ENCODE results near the gene INHBC.

DNA sequence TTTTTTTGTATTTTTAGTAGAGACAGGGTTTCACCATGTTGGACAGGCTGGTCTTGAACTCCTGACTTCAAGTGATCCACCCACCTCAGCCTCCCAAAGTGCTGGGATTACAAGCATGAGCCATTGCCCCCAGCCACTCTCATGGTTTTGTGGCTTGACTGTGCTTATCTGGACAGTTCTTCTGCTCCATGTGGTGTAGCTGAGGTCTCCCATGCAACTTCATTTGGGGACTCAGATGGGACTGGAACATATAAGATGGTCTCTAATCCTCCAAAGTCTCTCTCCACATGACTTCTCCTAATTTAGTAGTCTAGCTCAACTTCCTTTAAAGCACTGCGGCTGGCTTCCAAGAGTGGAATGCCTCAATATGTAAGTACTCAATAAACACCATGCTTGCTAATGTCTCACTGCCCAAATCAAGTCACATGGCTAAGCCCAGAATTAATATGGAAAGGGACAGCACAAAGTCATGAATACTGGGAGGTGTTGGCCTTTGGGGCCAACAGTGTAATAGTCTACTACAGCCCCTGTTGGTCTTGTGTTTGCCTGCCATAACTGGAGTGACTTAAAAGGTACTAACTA, 7.4 kb downstream of the INHBC start:
- TF ChIP-seq CBX3 (IDR thresholded peaks at IDR 0.05; ENCODE audit: low read depth) (no peak), POLR2AphosphoS5 (IDR thresholded peaks at IDR 0.05; ENCODE audit: low read depth, low read length) (no peak), SIN3A (IDR thresholded peaks at IDR 0.05; ENCODE audit: low read depth) (no peak), CEBPB (IDR thresholded peaks at IDR 0.05; ENCODE audit: low read depth) (no peak), POLR2A (IDR thresholded peaks at IDR 0.05; ENCODE audit: borderline replicate concordance, extremely low read depth, insufficient read depth, insufficient read length) (no peak), SP1 (IDR thresholded peaks at IDR 0.05; ENCODE audit: low read depth) (no peak), EZH2 (IDR thresholded peaks at IDR 0.05) (no peak), EZH2phosphoT487 (IDR thresholded peaks at IDR 0.05; ENCODE audit: borderline replicate concordance) (no peak), SRF (IDR thresholded peaks at IDR 0.05; ENCODE audit: low read depth) (no peak), EGR1 (IDR thresholded peaks at IDR 0.05; ENCODE audit: low read depth) (no peak)
- TF ChIP-seq, protein P1, sequence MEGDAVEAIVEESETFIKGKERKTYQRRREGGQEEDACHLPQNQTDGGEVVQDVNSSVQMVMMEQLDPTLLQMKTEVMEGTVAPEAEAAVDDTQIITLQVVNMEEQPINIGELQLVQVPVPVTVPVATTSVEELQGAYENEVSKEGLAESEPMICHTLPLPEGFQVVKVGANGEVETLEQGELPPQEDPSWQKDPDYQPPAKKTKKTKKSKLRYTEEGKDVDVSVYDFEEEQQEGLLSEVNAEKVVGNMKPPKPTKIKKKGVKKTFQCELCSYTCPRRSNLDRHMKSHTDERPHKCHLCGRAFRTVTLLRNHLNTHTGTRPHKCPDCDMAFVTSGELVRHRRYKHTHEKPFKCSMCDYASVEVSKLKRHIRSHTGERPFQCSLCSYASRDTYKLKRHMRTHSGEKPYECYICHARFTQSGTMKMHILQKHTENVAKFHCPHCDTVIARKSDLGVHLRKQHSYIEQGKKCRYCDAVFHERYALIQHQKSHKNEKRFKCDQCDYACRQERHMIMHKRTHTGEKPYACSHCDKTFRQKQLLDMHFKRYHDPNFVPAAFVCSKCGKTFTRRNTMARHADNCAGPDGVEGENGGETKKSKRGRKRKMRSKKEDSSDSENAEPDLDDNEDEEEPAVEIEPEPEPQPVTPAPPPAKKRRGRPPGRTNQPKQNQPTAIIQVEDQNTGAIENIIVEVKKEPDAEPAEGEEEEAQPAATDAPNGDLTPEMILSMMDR (IDR thresholded peaks at IDR 0.05 in 2 of 3, conservative IDR thresholded peaks at IDR 0.05 in 1 of 3; ENCODE audit: borderline replicate concordance in 1 of 3, insufficient read depth in 1 of 3, low read depth in 2 of 3, low read length in 2 of 3): no peak
- TF ChIP-seq, protein P2, sequence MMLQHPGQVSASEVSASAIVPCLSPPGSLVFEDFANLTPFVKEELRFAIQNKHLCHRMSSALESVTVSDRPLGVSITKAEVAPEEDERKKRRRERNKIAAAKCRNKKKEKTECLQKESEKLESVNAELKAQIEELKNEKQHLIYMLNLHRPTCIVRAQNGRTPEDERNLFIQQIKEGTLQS (IDR thresholded peaks at IDR 0.05): no peak
- TF ChIP-seq, protein P3, sequence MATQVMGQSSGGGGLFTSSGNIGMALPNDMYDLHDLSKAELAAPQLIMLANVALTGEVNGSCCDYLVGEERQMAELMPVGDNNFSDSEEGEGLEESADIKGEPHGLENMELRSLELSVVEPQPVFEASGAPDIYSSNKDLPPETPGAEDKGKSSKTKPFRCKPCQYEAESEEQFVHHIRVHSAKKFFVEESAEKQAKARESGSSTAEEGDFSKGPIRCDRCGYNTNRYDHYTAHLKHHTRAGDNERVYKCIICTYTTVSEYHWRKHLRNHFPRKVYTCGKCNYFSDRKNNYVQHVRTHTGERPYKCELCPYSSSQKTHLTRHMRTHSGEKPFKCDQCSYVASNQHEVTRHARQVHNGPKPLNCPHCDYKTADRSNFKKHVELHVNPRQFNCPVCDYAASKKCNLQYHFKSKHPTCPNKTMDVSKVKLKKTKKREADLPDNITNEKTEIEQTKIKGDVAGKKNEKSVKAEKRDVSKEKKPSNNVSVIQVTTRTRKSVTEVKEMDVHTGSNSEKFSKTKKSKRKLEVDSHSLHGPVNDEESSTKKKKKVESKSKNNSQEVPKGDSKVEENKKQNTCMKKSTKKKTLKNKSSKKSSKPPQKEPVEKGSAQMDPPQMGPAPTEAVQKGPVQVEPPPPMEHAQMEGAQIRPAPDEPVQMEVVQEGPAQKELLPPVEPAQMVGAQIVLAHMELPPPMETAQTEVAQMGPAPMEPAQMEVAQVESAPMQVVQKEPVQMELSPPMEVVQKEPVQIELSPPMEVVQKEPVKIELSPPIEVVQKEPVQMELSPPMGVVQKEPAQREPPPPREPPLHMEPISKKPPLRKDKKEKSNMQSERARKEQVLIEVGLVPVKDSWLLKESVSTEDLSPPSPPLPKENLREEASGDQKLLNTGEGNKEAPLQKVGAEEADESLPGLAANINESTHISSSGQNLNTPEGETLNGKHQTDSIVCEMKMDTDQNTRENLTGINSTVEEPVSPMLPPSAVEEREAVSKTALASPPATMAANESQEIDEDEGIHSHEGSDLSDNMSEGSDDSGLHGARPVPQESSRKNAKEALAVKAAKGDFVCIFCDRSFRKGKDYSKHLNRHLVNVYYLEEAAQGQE (IDR thresholded peaks at IDR 0.05; ENCODE audit: low read depth): no peak
